LNCaP clone FGC (cell line): ENCODE measurements around the gene CTXND2.
"Not testable (repeated sequence)": the region's sequence is repeated elsewhere in the genome, so short reads cannot be mapped to it uniquely, and the experiment has no call there.

Source experiments
- DNase-seq: peaks from one replicate; pipeline ENCODE4 v3.0.0-alpha.2; 2011; ENCODE audit warnings: low read depth
- H3K4me3 ChIP-seq: 2 replicates; pipeline ENCODE4 v1.5.1; 2011; ENCODE audit warnings: mild to moderate bottlenecking, low read depth, low read length, control low read depth
- CTCF ChIP-seq: IDR thresholded peaks from 2 replicates; pipeline ENCODE4 v1.5.1; 2012; ENCODE audit warnings: mild to moderate bottlenecking; ENCODE audit not compliant: control insufficient read depth, insufficient read depth; ENCODE audit errors: extremely low read depth

Gene CTXND2

DNA sequence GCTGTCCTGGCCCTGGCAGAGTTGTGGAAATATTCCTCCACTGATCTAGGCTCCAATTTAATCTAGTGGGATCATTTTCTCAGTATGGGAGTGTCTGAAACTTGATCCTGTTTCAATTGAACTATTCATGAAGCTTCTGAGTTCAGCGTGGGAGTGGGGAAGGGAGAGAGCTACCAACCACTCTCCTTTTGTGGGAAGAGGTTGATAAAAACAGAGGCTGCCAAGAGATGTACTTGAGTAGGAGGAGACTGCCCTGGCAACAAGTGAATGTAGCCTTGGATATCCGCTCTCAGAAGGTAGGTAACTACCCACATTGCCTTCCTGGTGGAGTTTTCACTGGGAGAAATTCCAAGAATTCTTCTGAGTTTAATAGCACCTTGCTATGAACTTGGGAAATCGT is at the start of gene CTXND2:
Gene CTXND2 (plus strand): TSS at position 119 of the 400 bp plus-strand sequence. CDS start 25,179 bp downstream, outside the sequence.
- no peak for DNase-seq
- no peak for TF ChIP-seq CTCF
- no peak within 1 kb of the TSS for H3K4me3 ChIP-seq

DNA sequence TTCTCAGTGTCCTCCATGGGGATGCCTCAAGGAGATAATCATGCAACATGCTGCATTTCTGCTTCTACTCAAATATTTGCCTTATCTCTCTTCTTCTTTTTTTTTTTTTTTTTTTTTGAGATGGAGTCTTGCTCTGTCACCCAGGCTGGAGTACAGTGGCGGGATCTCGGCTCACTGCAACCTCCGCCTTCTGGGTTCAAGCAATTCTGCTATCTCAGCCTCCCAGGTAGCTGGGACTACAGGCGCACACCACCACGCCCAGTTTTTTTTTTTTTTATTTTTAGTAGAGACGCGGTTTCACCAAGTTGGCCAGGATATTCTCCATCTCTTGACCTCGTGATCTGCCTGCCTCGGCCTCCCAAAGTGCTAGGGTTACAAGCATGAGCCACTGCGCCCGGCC is 46.1 kb upstream of the CTXND2 start:
- not testable (repeated sequence) for H3K4me3 ChIP-seq, DNase-seq

- no peak for TF ChIP-seq CTCF
- no peak for DNase-seq
- H3K4me3 ChIP-seq = no peak overlapping the region
Measured at GRCh38 chr1:150841626-150842025, 45.3 kb upstream of the CTXND2 start.

GRCh38 chr1:150842343-150842742 is 44.6 kb upstream of the CTXND2 start:
- no peak overlapping the region for H3K4me3 ChIP-seq
- TF ChIP-seq CTCF = no peak
- no peak for DNase-seq

- TF ChIP-seq CTCF = no peak
- no peak overlapping the region for H3K4me3 ChIP-seq
- DNase-seq = no peak
Measured at GRCh38 chr1:150842964-150843363, 44.0 kb upstream of the CTXND2 start.

DNA sequence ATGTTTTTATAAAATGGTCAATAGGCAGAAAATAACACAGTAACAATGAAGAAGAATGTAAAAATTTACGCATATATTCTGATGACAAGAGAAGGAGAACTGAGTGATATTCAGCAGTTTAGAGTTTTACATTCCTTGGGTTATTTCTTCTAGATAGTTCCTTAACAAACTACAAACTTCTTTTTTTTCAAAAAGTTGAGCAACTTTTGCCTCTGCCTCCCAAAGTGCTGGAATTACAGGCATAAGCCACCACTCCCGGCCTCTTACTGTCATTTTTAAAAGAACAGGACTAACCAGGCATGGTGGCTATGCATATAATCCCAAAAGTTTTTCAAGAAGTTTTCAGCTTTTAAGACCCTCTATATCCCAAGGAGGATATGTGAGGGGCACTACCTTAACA is 43.5 kb upstream of the CTXND2 start:
- no peak for TF ChIP-seq CTCF
- no peak for DNase-seq

GRCh38 chr1:150846473-150847146 is 40.3 kb upstream of the CTXND2 start:
- no peak for TF ChIP-seq CTCF
- no peak for DNase-seq
- no peak overlapping the region for H3K4me3 ChIP-seq

More for the DNA sequence above, 43.5 kb upstream of the CTXND2 start:
- H3K4me3 ChIP-seq = no peak overlapping the region

GRCh38 chr1:150850801-150851362 is 36.1 kb upstream of the CTXND2 start:
- not testable (repeated sequence) for H3K4me3 ChIP-seq

GRCh38 chr1:150852734-150853133 is 34.2 kb upstream of the CTXND2 start:
- H3K4me3 ChIP-seq, DNase-seq: not testable (repeated sequence)

More at GRCh38 chr1:150850801-150851362, 36.1 kb upstream of the CTXND2 start:
- DNase-seq = not testable (repeated sequence)
